Lower leg skin (tissue), 4 donors: ENCODE data around the gene FILIP1. TPM values are rescaled to one million over a fixed set of nuclear protein-coding genes. Genes with fewer than 3 reads are reported as not detected.

Source experiments
- DNase-seq, 2 donors: peaks; one replicate each; pipeline ENCODE4 v3.0.0-alpha.2; 2019; ENCODE audit warnings: low spot score in 2 of 2
- H3K4me3 ChIP-seq: fragments of 200-600 bp; sonication (generic); 2 replicates; pipeline ENCODE4 v1.5.1; 2017; ENCODE audit warnings: mild to moderate bottlenecking, low read depth; ENCODE audit not compliant: poor library complexity, severe bottlenecking
- CTCF ChIP-seq, 3 donors: fragments of 450-650 bp; IDR thresholded peaks; one replicate each; pipeline ENCODE4 v1.5.1; 2016; ENCODE audit warnings: antibody characterized with exemption in 3 of 3, mild to moderate bottlenecking in 3 of 3, moderate library complexity in 2 of 3
- POLR2A ChIP-seq, 2 donors: fragments of 450-650 bp; IDR thresholded peaks; one replicate each; pipeline ENCODE4 v1.6.1; 2016 to 2017; ENCODE audit warnings: antibody characterized with exemption in 2 of 2, mild to moderate bottlenecking in 1 of 2, moderate library complexity in 1 of 2
- WGBS, 2 donors: methylation state at CpG; one replicate each; pipeline ENCODE4 v1.1.5; 2018; 5-methylcytosine and 5-hydroxymethylcytosine counted together
- intact Hi-C: fragments of 100-400 bp; cut with DNase I; formaldehyde crosslinking; loops from one replicate; pipeline ENCODE4 v1.15.0; 2023; ENCODE audit warnings: low total_unique reads
- total RNA-seq, 4 donors: library from RNA; depleted of rRNA; stranded (reverse); fragments of >200 nt; gene quantifications; one replicate each; pipeline ENCODE4 v1.1.0, GENCODE V29; 2016

FILIP1 gene
- total RNA-seq, 4 donors from 2014 or later: 0.38 to 1.6 (median 0.92) TPM

GRCh38 chr6:75288023-75288422 is 205.6 kb downstream of the FILIP1 start:
- TF ChIP-seq CTCF (IDR thresholded peaks at IDR 0.05): no peak
- no peak overlapping the region for H3K4me3 ChIP-seq
- no peak for DNase-seq
- WGBS, 2 donors: 63 to 81% methylated on average over 1 of the region's 1 CpG
- intact Hi-C loops: no loop called here

GRCh38 chr6:75287424-75287823 is 206.2 kb downstream of the FILIP1 start:
- intact Hi-C loops: no loop called here
- DNase-seq: no peak
- no peak overlapping the region for H3K4me3 ChIP-seq
- TF ChIP-seq CTCF (IDR thresholded peaks at IDR 0.05): no peak
- TF ChIP-seq POLR2A (IDR thresholded peaks at IDR 0.05): no peak
- 91 to 97% methylated on average over 1 of the region's 1 CpG for WGBS, 2 donors

DNA sequence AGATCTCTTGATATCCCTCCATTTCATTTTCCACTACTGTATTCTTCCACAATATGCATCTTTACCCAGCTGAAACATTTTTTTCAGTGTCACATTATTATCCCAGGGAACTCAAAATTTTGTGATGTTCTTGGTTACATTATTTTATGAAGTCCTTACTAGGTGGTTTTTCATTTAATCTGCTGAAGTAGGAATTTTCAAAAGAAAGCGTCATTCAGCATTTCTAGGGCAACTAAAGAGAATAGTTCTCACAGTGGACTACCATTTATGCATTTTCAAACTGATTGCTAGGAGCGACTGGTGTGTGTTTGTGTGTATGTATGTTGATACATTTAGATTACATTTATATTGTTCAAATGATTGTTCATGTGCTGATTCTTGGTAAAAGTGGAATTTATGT is 206.6 kb downstream of the FILIP1 start:
- no peak for DNase-seq

DNA sequence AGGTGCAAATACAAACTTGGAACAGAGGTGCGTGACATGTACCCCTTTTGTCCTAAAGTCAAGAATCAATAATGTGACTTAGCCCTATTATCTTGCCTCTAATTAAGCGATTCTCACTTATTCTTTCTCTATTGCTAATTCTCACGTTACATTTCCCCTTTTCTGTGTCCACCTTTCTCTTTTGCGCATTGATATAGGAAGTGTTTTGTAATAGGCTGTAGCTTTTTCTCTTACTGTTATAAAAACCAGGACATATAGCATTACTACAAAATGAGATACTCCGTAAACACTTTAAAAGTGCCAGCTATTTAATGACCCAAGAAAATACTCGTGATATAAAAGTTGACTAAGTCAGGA is 208.3 kb downstream of the FILIP1 start:
- no peak for DNase-seq
- 1 to 2% methylated on average over 6 of the region's 6 CpGs for WGBS, 2 donors
- intact Hi-C loops: no loop called here

More for the DNA sequence above, 206.6 kb downstream of the FILIP1 start:
- intact Hi-C loops: no loop called here
- H3K4me3 ChIP-seq: no peak overlapping the region
- no peak for TF ChIP-seq CTCF (IDR thresholded peaks at IDR 0.05)
- TF ChIP-seq POLR2A (IDR thresholded peaks at IDR 0.05): no peak
- WGBS, 2 donors: 92 to 93% methylated on average over 2 of the region's 2 CpGs

DNA sequence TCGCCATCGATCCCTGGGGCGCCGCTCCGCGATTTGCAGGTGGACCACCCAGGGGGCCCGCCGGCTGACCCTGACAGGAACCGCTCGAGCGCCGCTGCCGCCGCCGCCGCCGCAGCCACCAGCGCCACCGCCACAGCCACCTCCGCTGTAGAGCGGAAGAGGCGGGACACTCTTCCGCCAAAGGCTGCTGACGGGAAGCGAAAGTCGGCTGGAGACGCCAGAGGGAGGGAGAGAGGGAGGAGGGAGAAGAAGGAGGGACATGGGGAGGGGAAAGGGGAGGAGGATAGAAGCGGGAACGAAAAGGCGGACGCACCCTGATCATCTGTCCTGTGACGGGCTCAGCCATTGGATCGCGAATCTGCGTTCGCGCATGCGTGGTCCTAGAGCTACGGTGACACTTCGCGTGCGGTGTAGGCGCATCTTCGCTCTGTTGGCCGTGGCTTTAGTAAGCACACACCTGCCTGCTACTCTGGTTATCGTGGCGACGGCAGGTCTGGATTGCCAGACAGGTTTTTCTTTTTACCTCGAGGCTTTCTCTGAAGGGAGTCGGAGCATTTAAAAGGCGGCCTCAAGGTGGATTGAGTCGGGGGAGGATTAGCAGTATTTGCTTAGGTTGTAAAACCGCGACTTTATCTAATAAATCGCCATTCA is 208.8 kb downstream of the FILIP1 start, which contains the start of gene TMEM30A:
TMEM30A (minus strand) TSS at position 161 of the 651 bp plus-strand sequence; CDS start at position 7, 154 bp downstream.
- 1% methylated on average over 40 to 51 of the region's 55 CpGs for WGBS, 2 donors
- intact Hi-C loops: no loop called here

More for the DNA sequence above, 208.3 kb downstream of the FILIP1 start:
- H3K4me3 ChIP-seq: peak overlapping the region; percentile 48
- TF ChIP-seq POLR2A (IDR thresholded peaks at IDR 0.05) (no peak), CTCF (IDR thresholded peaks at IDR 0.05) (no peak)

More for the DNA sequence above, 208.8 kb downstream of the FILIP1 start, which contains the start of gene TMEM30A:
- no peak for TF ChIP-seq CTCF (IDR thresholded peaks at IDR 0.05)
- TF ChIP-seq POLR2A (IDR thresholded peaks at IDR 0.05): peak in 1 of 2 donors; percentile 70
- DNase-seq: peak; percentile 98 to 99
- H3K4me3 ChIP-seq: peak within 1 kb of the TSS; percentile 78
